SK-N-SH treated with all-trans-retinoic acid at 6 μM for 48 hours (cell line): ENCODE data around the gene DGKG.

Source experiments
- ATAC-seq: fragments of 200-7000 bp; cut with Tn5 transposase; 3 replicates; pipeline ENCODE4 v1.9.1; 2020; ENCODE audit warnings: mild to moderate bottlenecking, moderate library complexity
- ARNTL ChIP-seq: fragments of 450-650 bp; formaldehyde crosslinking; IDR thresholded peaks from 2 replicates; pipeline ENCODE4 v1.5.0; 2020; ENCODE audit warnings: low read depth, mild to moderate bottlenecking, moderate library complexity, borderline replicate concordance
- BACH2 ChIP-seq: fragments of 250-450 bp; sonication (Bioruptor Pico); IDR thresholded peaks from 2 replicates; pipeline ENCODE4 v1.9.0; 2021; ENCODE audit warnings: mild to moderate bottlenecking, borderline replicate concordance
- CSDC2 ChIP-seq: fragments of 250-450 bp; sonication (Bioruptor Pico); IDR thresholded peaks from 2 replicates; pipeline ENCODE4 v1.5.0; 2020; ENCODE audit warnings: mild to moderate bottlenecking, moderate library complexity
- ESRRG ChIP-seq: fragments of 250-450 bp; sonication (Bioruptor Pico); IDR thresholded peaks from 2 replicates; pipeline ENCODE4 v1.6.1; 2021; ENCODE audit warnings: mild to moderate bottlenecking
- GLIS3 ChIP-seq: fragments of 250-450 bp; sonication (Bioruptor Pico); IDR thresholded peaks from 2 replicates; pipeline ENCODE4 v1.5.0; 2020; ENCODE audit warnings: mild to moderate bottlenecking, moderate library complexity
- ISL1 ChIP-seq: fragments of 250-450 bp; sonication (Bioruptor Pico); IDR thresholded peaks from 2 replicates; pipeline ENCODE4 v2.1.2; 2022; ENCODE audit warnings: mild to moderate bottlenecking, moderate library complexity
- OSR1 ChIP-seq: fragments of 250-450 bp; sonication (Bioruptor Pico); IDR thresholded peaks from 2 replicates; pipeline ENCODE4 v1.8.0; 2022; ENCODE audit warnings: moderate library complexity, mild to moderate bottlenecking, inconsistent platforms
- POU6F1 ChIP-seq: fragments of 250-450 bp; sonication (Bioruptor Pico); IDR thresholded peaks from 2 replicates; pipeline ENCODE4 v1.8.0; 2021; ENCODE audit warnings: low read depth, mild to moderate bottlenecking, moderate library complexity, borderline replicate concordance
- PPARA ChIP-seq: fragments of 250-450 bp; sonication (Bioruptor Pico); IDR thresholded peaks from 2 replicates; pipeline ENCODE4 v1.5.0; 2020; ENCODE audit warnings: mild to moderate bottlenecking, borderline replicate concordance
- RARB ChIP-seq: fragments of 250-450 bp; sonication (Bioruptor Pico); IDR thresholded peaks from 2 replicates; pipeline ENCODE4 v1.8.0; 2021; ENCODE audit warnings: mild to moderate bottlenecking, moderate library complexity
- SNAI2 ChIP-seq: fragments of 250-450 bp; sonication (Bioruptor Pico); IDR thresholded peaks from 2 replicates; pipeline ENCODE4 v1.5.0; 2020; ENCODE audit warnings: mild to moderate bottlenecking, moderate library complexity
- TCF4 ChIP-seq: fragments of 250-450 bp; sonication (Bioruptor Pico); IDR thresholded peaks from 2 replicates; pipeline ENCODE4 v1.8.0; 2021; ENCODE audit warnings: mild to moderate bottlenecking, moderate library complexity, borderline replicate concordance
- TOX ChIP-seq: fragments of 250-450 bp; sonication (Bioruptor Pico); IDR thresholded peaks from 2 replicates; pipeline ENCODE4 v1.8.0; 2021; ENCODE audit warnings: mild to moderate bottlenecking, moderate library complexity, borderline replicate concordance
- ZC3H10 ChIP-seq: fragments of 250-450 bp; sonication (Bioruptor Pico); IDR thresholded peaks from 2 replicates; pipeline ENCODE4 v1.5.1; 2021; ENCODE audit warnings: mild to moderate bottlenecking, moderate library complexity
- ZFP30 ChIP-seq: fragments of 450-650 bp; formaldehyde crosslinking; IDR thresholded peaks from 2 replicates; pipeline ENCODE4 v1.5.0; 2022; ENCODE audit warnings: mild to moderate bottlenecking, moderate library complexity
- ZNF565 ChIP-seq: fragments of 450-650 bp; formaldehyde crosslinking; conservative IDR thresholded peaks from 2 replicates; pipeline ENCODE4 v1.5.0; 2020; ENCODE audit warnings: low read depth, mild to moderate bottlenecking, moderate library complexity
- TF ChIP-seq, protein P1 (sequence below): fragments of 250-450 bp; sonication (Bioruptor Pico); IDR thresholded peaks from 2 replicates; pipeline ENCODE4 v1.8.0; 2020; ENCODE audit warnings: mild to moderate bottlenecking, moderate library complexity, borderline replicate concordance
- TF ChIP-seq, protein P2 (sequence below): fragments of 250-450 bp; sonication (Bioruptor Pico); IDR thresholded peaks from 2 replicates; pipeline ENCODE4 v1.5.0; 2020; ENCODE audit warnings: mild to moderate bottlenecking, moderate library complexity
- TF ChIP-seq, protein P3 (sequence below): fragments of 250-450 bp; sonication (Bioruptor Pico); IDR thresholded peaks from 2 replicates; pipeline ENCODE4 v1.5.1; 2021; ENCODE audit warnings: mild to moderate bottlenecking, moderate library complexity

Gene DGKG

GRCh38 chr3:186129206-186129605 is 232.8 kb downstream of the DGKG start:
- TF ChIP-seq OSR1 (CRISPR knock-in tag) (no peak), ESRRG (CRISPR knock-in tag) (no peak), SNAI2 (CRISPR knock-in tag) (no peak), ISL1 (CRISPR knock-in tag) (no peak), POU6F1 (CRISPR knock-in tag) (no peak), TOX (CRISPR knock-in tag) (no peak), ARNTL (no peak), PPARA (CRISPR knock-in tag) (no peak), ZC3H10 (CRISPR knock-in tag) (no peak), GLIS3 (CRISPR knock-in tag) (no peak), TCF4 (CRISPR knock-in tag) (no peak), CSDC2 (CRISPR knock-in tag) (no peak), BACH2 (CRISPR knock-in tag) (no peak)
- TF ChIP-seq, protein P1, sequence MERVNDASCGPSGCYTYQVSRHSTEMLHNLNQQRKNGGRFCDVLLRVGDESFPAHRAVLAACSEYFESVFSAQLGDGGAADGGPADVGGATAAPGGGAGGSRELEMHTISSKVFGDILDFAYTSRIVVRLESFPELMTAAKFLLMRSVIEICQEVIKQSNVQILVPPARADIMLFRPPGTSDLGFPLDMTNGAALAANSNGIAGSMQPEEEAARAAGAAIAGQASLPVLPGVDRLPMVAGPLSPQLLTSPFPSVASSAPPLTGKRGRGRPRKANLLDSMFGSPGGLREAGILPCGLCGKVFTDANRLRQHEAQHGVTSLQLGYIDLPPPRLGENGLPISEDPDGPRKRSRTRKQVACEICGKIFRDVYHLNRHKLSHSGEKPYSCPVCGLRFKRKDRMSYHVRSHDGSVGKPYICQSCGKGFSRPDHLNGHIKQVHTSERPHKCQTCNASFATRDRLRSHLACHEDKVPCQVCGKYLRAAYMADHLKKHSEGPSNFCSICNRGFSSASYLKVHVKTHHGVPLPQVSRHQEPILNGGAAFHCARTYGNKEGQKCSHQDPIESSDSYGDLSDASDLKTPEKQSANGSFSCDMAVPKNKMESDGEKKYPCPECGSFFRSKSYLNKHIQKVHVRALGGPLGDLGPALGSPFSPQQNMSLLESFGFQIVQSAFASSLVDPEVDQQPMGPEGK: no peak
- TF ChIP-seq, protein P2, sequence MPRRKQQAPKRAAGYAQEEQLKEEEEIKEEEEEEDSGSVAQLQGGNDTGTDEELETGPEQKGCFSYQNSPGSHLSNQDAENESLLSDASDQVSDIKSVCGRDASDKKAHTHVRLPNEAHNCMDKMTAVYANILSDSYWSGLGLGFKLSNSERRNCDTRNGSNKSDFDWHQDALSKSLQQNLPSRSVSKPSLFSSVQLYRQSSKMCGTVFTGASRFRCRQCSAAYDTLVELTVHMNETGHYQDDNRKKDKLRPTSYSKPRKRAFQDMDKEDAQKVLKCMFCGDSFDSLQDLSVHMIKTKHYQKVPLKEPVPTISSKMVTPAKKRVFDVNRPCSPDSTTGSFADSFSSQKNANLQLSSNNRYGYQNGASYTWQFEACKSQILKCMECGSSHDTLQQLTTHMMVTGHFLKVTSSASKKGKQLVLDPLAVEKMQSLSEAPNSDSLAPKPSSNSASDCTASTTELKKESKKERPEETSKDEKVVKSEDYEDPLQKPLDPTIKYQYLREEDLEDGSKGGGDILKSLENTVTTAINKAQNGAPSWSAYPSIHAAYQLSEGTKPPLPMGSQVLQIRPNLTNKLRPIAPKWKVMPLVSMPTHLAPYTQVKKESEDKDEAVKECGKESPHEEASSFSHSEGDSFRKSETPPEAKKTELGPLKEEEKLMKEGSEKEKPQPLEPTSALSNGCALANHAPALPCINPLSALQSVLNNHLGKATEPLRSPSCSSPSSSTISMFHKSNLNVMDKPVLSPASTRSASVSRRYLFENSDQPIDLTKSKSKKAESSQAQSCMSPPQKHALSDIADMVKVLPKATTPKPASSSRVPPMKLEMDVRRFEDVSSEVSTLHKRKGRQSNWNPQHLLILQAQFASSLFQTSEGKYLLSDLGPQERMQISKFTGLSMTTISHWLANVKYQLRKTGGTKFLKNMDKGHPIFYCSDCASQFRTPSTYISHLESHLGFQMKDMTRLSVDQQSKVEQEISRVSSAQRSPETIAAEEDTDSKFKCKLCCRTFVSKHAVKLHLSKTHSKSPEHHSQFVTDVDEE: no peak
- TF ChIP-seq, protein P3, sequence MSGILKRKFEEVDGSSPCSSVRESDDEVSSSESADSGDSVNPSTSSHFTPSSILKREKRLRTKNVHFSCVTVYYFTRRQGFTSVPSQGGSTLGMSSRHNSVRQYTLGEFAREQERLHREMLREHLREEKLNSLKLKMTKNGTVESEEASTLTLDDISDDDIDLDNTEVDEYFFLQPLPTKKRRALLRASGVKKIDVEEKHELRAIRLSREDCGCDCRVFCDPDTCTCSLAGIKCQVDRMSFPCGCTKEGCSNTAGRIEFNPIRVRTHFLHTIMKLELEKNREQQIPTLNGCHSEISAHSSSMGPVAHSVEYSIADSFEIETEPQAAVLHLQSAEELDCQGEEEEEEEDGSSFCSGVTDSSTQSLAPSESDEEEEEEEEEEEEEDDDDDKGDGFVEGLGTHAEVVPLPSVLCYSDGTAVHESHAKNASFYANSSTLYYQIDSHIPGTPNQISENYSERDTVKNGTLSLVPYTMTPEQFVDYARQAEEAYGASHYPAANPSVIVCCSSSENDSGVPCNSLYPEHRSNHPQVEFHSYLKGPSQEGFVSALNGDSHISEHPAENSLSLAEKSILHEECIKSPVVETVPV (CRISPR knock-in tag): no peak
- ATAC-seq: no peak

GRCh38 chr3:186128158-186128557 is 233.9 kb downstream of the DGKG start:
- TF ChIP-seq PPARA (CRISPR knock-in tag) (no peak), ZNF565 (CRISPR knock-in tag) (no peak), ZFP30 (CRISPR knock-in tag) (no peak), RARB (CRISPR knock-in tag) (no peak), TOX (CRISPR knock-in tag) (no peak), ISL1 (CRISPR knock-in tag) (no peak), TCF4 (CRISPR knock-in tag) (no peak), CSDC2 (CRISPR knock-in tag) (no peak), GLIS3 (CRISPR knock-in tag) (no peak), ZC3H10 (CRISPR knock-in tag) (no peak), ARNTL (no peak)
- TF ChIP-seq, protein P2: no peak
- no peak for ATAC-seq

GRCh38 chr3:186127463-186127862 is 234.6 kb downstream of the DGKG start:
- no peak for ATAC-seq
- TF ChIP-seq CSDC2 (CRISPR knock-in tag) (no peak), TOX (CRISPR knock-in tag) (no peak)
